NCI-H345 treated with DMSO at 0.1 percent for 48 hours (cell line): ENCODE measurements around the gene ALK.

ENCODE experiments used
- DNase-seq: peaks from one replicate; lab custom pipeline; 2025; ENCODE audit not compliant: unreplicated experiment; lab: John Stamatoyannopoulos, UW

The ALK gene

GRCh38 chr2:29509397-29509796, 412.0 kb downstream of the ALK start:
- DNase-seq: no peak

GRCh38 chr2:29504746-29505145, 416.6 kb downstream of the ALK start:
- DNase-seq: no peak

- DNase-seq: no peak
Measured at GRCh38 chr2:29502460-29502911, 418.9 kb downstream of the ALK start.

- no peak for DNase-seq
Measured at GRCh38 chr2:29497375-29497774, 424.0 kb downstream of the ALK start.

GRCh38 chr2:29496198-29496597, 425.2 kb downstream of the ALK start:
- no peak for DNase-seq

- DNase-seq: no peak
Measured at GRCh38 chr2:29495536-29496060, 425.8 kb downstream of the ALK start.

- no peak for DNase-seq
Measured at GRCh38 chr2:29495068-29495467, 426.3 kb downstream of the ALK start.

GRCh38 chr2:29492701-29493100, 428.7 kb downstream of the ALK start:
- no peak for DNase-seq

GRCh38 chr2:29490045-29490444, 431.3 kb downstream of the ALK start:
- no peak for DNase-seq

- DNase-seq: no peak
Measured at GRCh38 chr2:29489568-29489967, 431.8 kb downstream of the ALK start.

GRCh38 chr2:29487967-29488555, 433.3 kb downstream of the ALK start:
- DNase-seq: no peak

- DNase-seq: no peak
Measured at GRCh38 chr2:29485631-29486030, 435.8 kb downstream of the ALK start.

GRCh38 chr2:29485117-29485516, 436.3 kb downstream of the ALK start:
- DNase-seq: no peak

- DNase-seq: no peak
Measured at GRCh38 chr2:29482867-29483266, 438.5 kb downstream of the ALK start.

GRCh38 chr2:29482348-29482747, 439.0 kb downstream of the ALK start:
- no peak for DNase-seq

- DNase-seq: no peak
Measured at GRCh38 chr2:29481313-29481712, 440.1 kb downstream of the ALK start.

- DNase-seq: no peak
Measured at GRCh38 chr2:29480426-29480825, 441.0 kb downstream of the ALK start.

GRCh38 chr2:29479401-29479800, 442.0 kb downstream of the ALK start:
- DNase-seq: no peak

GRCh38 chr2:29478641-29479040, 442.7 kb downstream of the ALK start:
- no peak for DNase-seq

GRCh38 chr2:29477186-29477585, 444.2 kb downstream of the ALK start:
- DNase-seq: no peak

GRCh38 chr2:29475499-29475898, 445.9 kb downstream of the ALK start:
- DNase-seq: peak; percentile 96

- DNase-seq: no peak
Measured at GRCh38 chr2:29469961-29470360, 451.4 kb downstream of the ALK start.

GRCh38 chr2:29469516-29469915, 451.9 kb downstream of the ALK start:
- DNase-seq: no peak
